GM11168 (cell line): Measurements from ENCODE around the gene TBC1D22A.

Experiments
- in situ Hi-C: fragments of 300-500 bp; cut with MboI; formaldehyde crosslinking; loops from one replicate; pipeline ENCODE4 v1.12.0; 2022; ENCODE audit warnings: low sequenced_read_pairs; ENCODE audit not compliant: unreplicated experiment

TBC1D22A gene

GRCh38 chr22:47147572-47147971 lies 385.1 kb downstream of the TBC1D22A start:
- in situ Hi-C loops: no loop called here

- in situ Hi-C loops: no loop called here
These were observed 386.1 kb downstream of the TBC1D22A start for GRCh38 chr22:47148510-47148909.

- in situ Hi-C loops: no loop called here
These were observed 386.7 kb downstream of the TBC1D22A start for GRCh38 chr22:47148956-47149728.

- in situ Hi-C loops: no loop called here
These were observed 387.5 kb downstream of the TBC1D22A start for GRCh38 chr22:47149976-47150375.

- in situ Hi-C loops: no loop called here
These were observed 388.0 kb downstream of the TBC1D22A start for GRCh38 chr22:47150426-47150825.

- in situ Hi-C loops: no loop called here
These were observed 388.6 kb downstream of the TBC1D22A start for GRCh38 chr22:47151064-47151463.

- in situ Hi-C loops: no loop called here
These were observed 389.0 kb downstream of the TBC1D22A start for GRCh38 chr22:47151490-47151889.

GRCh38 chr22:47152236-47152635 lies 389.8 kb downstream of the TBC1D22A start:
- in situ Hi-C loops: no loop called here

GRCh38 chr22:47152938-47153337 lies 390.5 kb downstream of the TBC1D22A start:
- in situ Hi-C loops: no loop called here

- in situ Hi-C loops: no loop called here
These were observed 391.5 kb downstream of the TBC1D22A start for GRCh38 chr22:47153854-47154525.

GRCh38 chr22:47154621-47155081 lies 392.2 kb downstream of the TBC1D22A start:
- in situ Hi-C loops: no loop called here

- in situ Hi-C loops: no loop called here
These were observed 392.9 kb downstream of the TBC1D22A start for GRCh38 chr22:47155131-47155885.

- in situ Hi-C loops: no loop called here
These were observed 393.5 kb downstream of the TBC1D22A start for GRCh38 chr22:47155912-47156311.

- in situ Hi-C loops: no loop called here
These were observed 394.1 kb downstream of the TBC1D22A start for GRCh38 chr22:47156352-47157092.

GRCh38 chr22:47157093-47157420 lies 394.6 kb downstream of the TBC1D22A start:
- in situ Hi-C loops: no loop called here

GRCh38 chr22:47157486-47158270 lies 395.2 kb downstream of the TBC1D22A start:
- in situ Hi-C loops: no loop called here

GRCh38 chr22:47158457-47158856 lies 396.0 kb downstream of the TBC1D22A start:
- in situ Hi-C loops: no loop called here

- in situ Hi-C loops: no loop called here
These were observed 397.1 kb downstream of the TBC1D22A start for GRCh38 chr22:47159592-47159991.

GRCh38 chr22:47160141-47160541 lies 397.7 kb downstream of the TBC1D22A start:
- in situ Hi-C loops: no loop called here
